ENCODE results near the gene DHRS13. TPM values are rescaled to one million over a fixed set of nuclear protein-coding genes. Genes with fewer than 3 reads are reported as not detected.

The DHRS13 gene
- total RNA-seq, 4 donors from 2014 or later: 10.6 to 16.2 (median 13.3) TPM

GRCh38 chr17:28926366-28926765, 23.5 kb upstream of the DHRS13 start:
- Histone ChIP-seq H3K4me1 (peaks cover 12 to 26% of the 10 kb centered on the region in 2 donors), H3K27me3 (no peaks in the 10 kb centered on the region), H3K9me3 (no peaks in the 10 kb centered on the region), H3K36me3 (peaks cover 20% of the 10 kb centered on the region in 2 donors), H3K27ac (peak overlapping the region in 2 of 3 donors; percentile 9 to 28), H3K4me3 (replicated peaks in 1 of 3) (no peak overlapping the region)
- TF ChIP-seq POLR2A (IDR thresholded peaks at IDR 0.05) (no peak), CTCF (IDR thresholded peaks at IDR 0.05) (no peak)
- DNase-seq: no peak
- intact Hi-C loops (cut with DNase I): no loop called here
- WGBS, 2 donors: 64 to 85% methylated on average over 2 of the region's 2 CpGs

- Histone ChIP-seq H3K4me1 (peaks cover 11 to 23% of the 10 kb centered on the region in 2 donors), H3K4me3 (replicated peaks in 1 of 3) (no peak overlapping the region), H3K36me3 (peaks cover 24% of the 10 kb centered on the region in 2 donors), H3K27me3 (no peaks in the 10 kb centered on the region), H3K9me3 (no peaks in the 10 kb centered on the region), H3K27ac (peak overlapping the region in 1 of 3 donors; percentile 28)
- WGBS, 2 donors: 54 to 67% methylated on average over 2 of the region's 2 CpGs
- intact Hi-C loops (cut with DNase I): no loop called here
- no peak for DNase-seq
- TF ChIP-seq CTCF (IDR thresholded peaks at IDR 0.05) (no peak), POLR2A (IDR thresholded peaks at IDR 0.05) (no peak)
Measured at GRCh38 chr17:28925912-28926365, 23.1 kb upstream of the DHRS13 start.

- H3K36me3 ChIP-seq: peaks cover 78 to 80% of the 10 kb centered on the region in 2 donors
- intact Hi-C loops (cut with DNase I): no loop called here
- DNase-seq: no peak
Measured at GRCh38 chr17:28920201-28920600, 17.3 kb upstream of the DHRS13 start.

GRCh38 chr17:28918295-28918694, 15.4 kb upstream of the DHRS13 start:
- Histone ChIP-seq H3K9me3 (no peaks in the 10 kb centered on the region), H3K36me3 (peaks cover 85 to 88% of the 10 kb centered on the region in 2 donors), H3K27ac (no peak overlapping the region), H3K27me3 (no peaks in the 10 kb centered on the region), H3K4me3 (replicated peaks in 1 of 3) (no peak overlapping the region), H3K4me1 (no peaks in the 10 kb centered on the region)
- DNase-seq: no peak
- TF ChIP-seq CTCF (IDR thresholded peaks at IDR 0.05) (no peak), POLR2A (IDR thresholded peaks at IDR 0.05) (no peak)
- 81 to 89% methylated on average over 2 of the region's 2 CpGs for WGBS, 2 donors
- intact Hi-C loops (cut with DNase I): no loop called here

More at GRCh38 chr17:28920201-28920600, 17.3 kb upstream of the DHRS13 start:
- H3K4me3 ChIP-seq (replicated peaks in 1 of 3): no peak overlapping the region
- no peaks in the 10 kb centered on the region for H3K27me3 ChIP-seq
- no peaks in the 10 kb centered on the region for H3K9me3 ChIP-seq
- H3K27ac ChIP-seq: no peak overlapping the region
- no peaks in the 10 kb centered on the region for H3K4me1 ChIP-seq
- TF ChIP-seq POLR2A (IDR thresholded peaks at IDR 0.05): no peak
- no peak for TF ChIP-seq CTCF (IDR thresholded peaks at IDR 0.05)

- Histone ChIP-seq H3K27ac (no peak overlapping the region), H3K4me3 (replicated peaks in 1 of 3) (no peak overlapping the region), H3K27me3 (no peaks in the 10 kb centered on the region), H3K9me3 (no peaks in the 10 kb centered on the region), H3K4me1 (no peaks in the 10 kb centered on the region), H3K36me3 (peaks cover 85 to 89% of the 10 kb centered on the region in 2 donors)
- DNase-seq: no peak
- WGBS, 2 donors: 71 to 80% methylated on average over 5 of the region's 5 CpGs
- intact Hi-C loops (cut with DNase I): no loop called here
- TF ChIP-seq POLR2A (IDR thresholded peaks at IDR 0.05) (no peak), CTCF (IDR thresholded peaks at IDR 0.05) (no peak)
Measured at GRCh38 chr17:28917465-28917864, 14.6 kb upstream of the DHRS13 start.
